A549 (cell line): ENCODE data around the gene FAM171A1. TPM values are rescaled to one million over a fixed set of nuclear protein-coding genes. Genes with fewer than 3 reads are reported as not detected.
A peak's percentile ranks its signal among the peaks of the same experiment; 100 is the strongest.

Experiments used
- ATAC-seq, 2 experiments: fragments of 200-7000 bp in 1 of 2; fragments of >200 bp in 1 of 2; cut with Nextera tagmentation in 1 of 2; cut with Tn5 transposase in 1 of 2; 3 replicates each; pipeline versions ENCODE4 v1.8.0 to v1.9.1; 2018 to 2020; ENCODE audit warnings: mild to moderate bottlenecking in 1 of 2, moderate library complexity in 1 of 2
- CTCF ChIA-PET: fragments of 300-600 bp; sonication (Branson Sonifier 250); formaldehyde crosslinking; extraction: SDS; loops from one replicate; lab custom pipeline; 2021; ENCODE audit warnings: antibody characterized with exemption, inconsistent platforms; lab: Yijun Ruan, JAX
- POLR2A ChIA-PET: fragments of 350-600 bp; formaldehyde crosslinking; extraction: SDS; loops from one replicate; lab custom pipeline; 2021; ENCODE audit warnings: antibody characterized with exemption, inconsistent platforms; lab: Yijun Ruan, JAX
- DNase-seq, 2 experiments: peaks; one replicate each; pipeline versions ENCODE4 v3.0.0 to v3.0.0-alpha.2; 2011 to 2016; ENCODE audit warnings: low read depth in 1 of 2, low spot score in 1 of 2
- FAIRE-seq: peaks from 2 replicates; lab custom pipeline; 2011; peaks lifted over from hg19 to GRCh38; lab: Jason Lieb, UNC
- H3K27ac ChIP-seq, 2 experiments: fragments of >200 bp; sonication (Bioruptor Twin); formaldehyde crosslinking; 3 replicates each; pipeline ENCODE4 v1.5.1; 2016 to 2017
- H3K4me1 ChIP-seq: fragments of >200 bp; sonication (Bioruptor Twin); formaldehyde crosslinking; 3 replicates; pipeline ENCODE4 v1.6.1; 2016
- H3K4me2 ChIP-seq: fragments of >200 bp; sonication (Bioruptor Twin); formaldehyde crosslinking; 3 replicates; pipeline ENCODE4 v1.6.1; 2016
- H3K4me3 ChIP-seq: fragments of >200 bp; sonication (Bioruptor Twin); formaldehyde crosslinking; 3 replicates; pipeline ENCODE4 v1.5.1; 2016
- H3K9me3 ChIP-seq: fragments of >200 bp; sonication (Bioruptor Twin); formaldehyde crosslinking; 3 replicates; pipeline ENCODE4 v1.6.1; 2016
- BHLHE40 ChIP-seq: IDR thresholded peaks from 2 replicates; pipeline ENCODE4 v1.6.1; 2012; ENCODE audit warnings: low read depth, low read length, inconsistent platforms
- CBX8 ChIP-seq: fragments of 200-600 bp; sonication (generic); IDR thresholded peaks from 2 replicates; pipeline ENCODE4 v1.6.1; 2016
- CEBPB ChIP-seq, 2 experiments: fragments of >200 bp in 1 of 2; sonication (Bioruptor Twin) in 1 of 2; formaldehyde crosslinking in 1 of 2; IDR thresholded peaks; 2 replicates each; pipeline ENCODE4 v1.6.1; 2012 to 2016
- CHD2 ChIP-seq: fragments of 150-350 bp; IDR thresholded peaks from 2 replicates; pipeline ENCODE4 v1.6.1; 2014; ENCODE audit warnings: low read length; ENCODE audit not compliant: partially characterized antibody
- CTCF ChIP-seq: fragments of >200 bp; sonication (Bioruptor Twin); formaldehyde crosslinking; IDR thresholded peaks from 3 replicates; pipeline ENCODE4 v1.5.1; 2016
- EHF ChIP-seq: fragments of 250-450 bp; sonication (Bioruptor Pico); IDR thresholded peaks from 2 replicates; pipeline ENCODE4 v1.5.0; 2020; ENCODE audit warnings: mild to moderate bottlenecking
- ELK1 ChIP-seq: fragments of 150-350 bp; IDR thresholded peaks from 2 replicates; pipeline ENCODE4 v1.6.1; 2014; ENCODE audit warnings: low read depth, mild to moderate bottlenecking, low read length
- FOXS1 ChIP-seq: fragments of 250-450 bp; sonication (Bioruptor Pico); IDR thresholded peaks from 2 replicates; pipeline ENCODE4 v1.5.0; 2020; ENCODE audit warnings: mild to moderate bottlenecking, moderate library complexity
- HDAC2 ChIP-seq: fragments of 200-600 bp; sonication (generic); IDR thresholded peaks from 2 replicates; pipeline ENCODE4 v1.6.1; 2016
- HMGXB4 ChIP-seq: fragments of 250-450 bp; sonication (Bioruptor Pico); IDR thresholded peaks from 2 replicates; pipeline ENCODE4 v1.5.0; 2021; ENCODE audit warnings: mild to moderate bottlenecking, moderate library complexity, borderline replicate concordance
- HOXA7 ChIP-seq: fragments of 250-450 bp; sonication (Bioruptor Pico); IDR thresholded peaks from 2 replicates; pipeline ENCODE4 v1.5.0; 2020; ENCODE audit warnings: mild to moderate bottlenecking, moderate library complexity
- HOXB13 ChIP-seq: fragments of 250-450 bp; sonication (Bioruptor Pico); IDR thresholded peaks from 2 replicates; pipeline ENCODE4 v1.5.0; 2020; ENCODE audit warnings: low read depth, mild to moderate bottlenecking, moderate library complexity
- KDM1A ChIP-seq: fragments of 200-600 bp; sonication (generic); IDR thresholded peaks from 2 replicates; pipeline ENCODE4 v1.6.1; 2016; ENCODE audit warnings: low read depth, mild to moderate bottlenecking
- MAZ ChIP-seq: fragments of 150-350 bp; IDR thresholded peaks from 2 replicates; pipeline ENCODE4 v1.6.1; 2014; ENCODE audit warnings: antibody characterized with exemption, low read depth, low read length, borderline replicate concordance
- NR3C1 ChIP-seq: fragments of >200 bp; sonication (Bioruptor Twin); formaldehyde crosslinking; IDR thresholded peaks from 3 replicates; pipeline ENCODE4 v1.6.1; 2017
- RAD21 ChIP-seq, 2 experiments: fragments of >200 bp in 1 of 2; sonication (Bioruptor Twin) in 1 of 2; formaldehyde crosslinking in 1 of 2; IDR thresholded peaks in 1 of 2; conservative IDR thresholded peaks in 1 of 2; 2 replicates in 1 of 2; 3 replicates in 1 of 2; pipeline ENCODE4 v1.6.1; 2012 to 2018; ENCODE audit warnings: inconsistent platforms in 1 of 2
- REST ChIP-seq: fragments of 200-600 bp; sonication (generic); IDR thresholded peaks from 2 replicates; pipeline ENCODE4 v1.6.1; 2016; ENCODE audit warnings: antibody characterized with exemption, mild to moderate bottlenecking, moderate library complexity
- RNF2 ChIP-seq: fragments of 200-600 bp; sonication (generic); IDR thresholded peaks from 2 replicates; pipeline ENCODE4 v1.6.1; 2016; ENCODE audit warnings: low read depth, mild to moderate bottlenecking, antibody characterized with exemption, moderate library complexity, borderline replicate concordance
- SMC3 ChIP-seq: fragments of >200 bp; sonication (Bioruptor Twin); formaldehyde crosslinking; IDR thresholded peaks from 3 replicates; pipeline ENCODE4 v1.6.1; 2018; ENCODE audit warnings: inconsistent platforms
- USF2 ChIP-seq: fragments of 450-650 bp; IDR thresholded peaks from 2 replicates; pipeline ENCODE4 v1.6.1; 2014; ENCODE audit warnings: antibody characterized with exemption
- ZFP36 ChIP-seq: fragments of 450-650 bp; IDR thresholded peaks from 2 replicates; pipeline ENCODE4 v1.6.1; 2014; ENCODE audit warnings: borderline replicate concordance; ENCODE audit not compliant: partially characterized antibody
- WGBS: methylation state at CpG from one replicate; pipeline ENCODE4 v1.1.6; 2017; ENCODE audit errors: missing lambda C conversion rate; 5-methylcytosine and 5-hydroxymethylcytosine counted together
- polyA plus RNA-seq, 4 experiments: library from polyadenylated mRNA; depleted of rRNA in 3 of 4; stranded (reverse); fragments of >200 nt; fragmentation: RNase III in 1 of 4; extraction: RNeasy Plus Mini Kit Qiagen cat#74134 plus additional on column Dnase treatment in 1 of 4; gene quantifications; 2 replicates in 3 of 4; 3 replicates in 1 of 4; pipeline ENCODE4 v1.2.3, GENCODE V29; 2011 to 2017

Gene FAM171A1
- polyA plus RNA-seq, 2 of the 4 experiments (the other 2 are of a cell fraction) = 13.8 to 15.2 TPM

GRCh38 chr10:15231426-15231825 lies 139.7 kb downstream of the FAM171A1 start:
- Histone ChIP-seq H3K4me3 (no peak overlapping the region), H3K4me1 (no peaks in the 10 kb centered on the region), H3K27ac (no peak overlapping the region), H3K4me2 (no peak overlapping the region), H3K9me3 (no peaks in the 10 kb centered on the region)
- CTCF ChIA-PET = no interaction called here
- TF ChIP-seq FOXS1 (CRISPR knock-in tag) = no peak
- POLR2A ChIA-PET = no interaction called here
- FAIRE-seq = no peak
- DNase-seq = no peak
- no peak for ATAC-seq
- WGBS = 87% methylated on average over 11 of the region's 11 CpGs

- Histone ChIP-seq H3K4me1 (no peaks in the 10 kb centered on the region), H3K9me3 (no peaks in the 10 kb centered on the region), H3K4me2 (no peak overlapping the region), H3K27ac (no peak overlapping the region), H3K4me3 (no peak overlapping the region)
- ATAC-seq (no peak), FAIRE-seq (peak; percentile 46), DNase-seq (no peak)
- TF ChIP-seq HDAC2 (no peak), EHF (no peak), HMGXB4 (CRISPR knock-in tag) (no peak), CTCF (no peak), RAD21 (conservative IDR thresholded peaks at IDR 0.05 in 1 of 2, IDR thresholded peaks at IDR 0.05 in 1 of 2) (no peak), NR3C1 (no peak), CBX8 (no peak), MAZ (no peak), BHLHE40 (no peak), KDM1A (no peak), USF2 (no peak), HOXA7 (CRISPR knock-in tag) (no peak)
- ChIA-PET POLR2A (no interaction called here), CTCF (interaction anchor here (0.7 to 1.3 kb wide), 3 partner anchors 11 to 36 kb away, joined by 3 to 6 read pairs (median 4); no protein-coding TSS in a partner anchor)
- 51% methylated on average over 3 of the region's 3 CpGs for WGBS
These were observed 140.8 kb downstream of the FAM171A1 start for GRCh38 chr10:15230257-15230656.

- Histone ChIP-seq H3K4me3 (no peak overlapping the region), H3K27ac (no peak overlapping the region), H3K9me3 (no peaks in the 10 kb centered on the region), H3K4me1 (no peaks in the 10 kb centered on the region), H3K4me2 (no peak overlapping the region)
- DNase-seq (no peak), ATAC-seq (no peak), FAIRE-seq (no peak)
- ChIA-PET POLR2A (no interaction called here), CTCF (interaction anchor here (0.6 to 1.4 kb wide), 3 partner anchors 9 to 36 kb away, joined by 3 to 6 read pairs (median 3); no protein-coding TSS in a partner anchor)
- WGBS = 61% methylated on average over 4 of the region's 4 CpGs
- TF ChIP-seq ZFP36 = no peak
- TF ChIP-seq REST = no peak
- TF ChIP-seq CHD2 = no peak
- TF ChIP-seq HOXB13 (CRISPR knock-in tag) = no peak
- no peak for TF ChIP-seq CEBPB (IDR thresholded peaks at IDR 0.05)
- no peak for TF ChIP-seq ELK1
- TF ChIP-seq RNF2 = no peak
- TF ChIP-seq CBX8 = no peak
- TF ChIP-seq CTCF = no peak
- no peak for TF ChIP-seq SMC3
These were observed 141.8 kb downstream of the FAM171A1 start for GRCh38 chr10:15229268-15229667.
